ENCODE results near the gene RNF213.

RNF213 gene

GRCh38 chr17:80279895-80280294, 19.2 kb downstream of the RNF213 start:
- ChIA-PET CTCF (interaction anchor here (1.0 kb wide), 1 partner anchor 13 kb away, joined by 3 read pairs; no protein-coding TSS in a partner anchor), POLR2A (no interaction called here)
- Histone ChIP-seq H3K36me3 (ENCODE audit: control insufficient read depth in 4 of 4, insufficient read depth in 4 of 4, low read length in 3 of 4) (peaks cover 2 to 58% (median 29%) of the 10 kb centered on the region in 4 experiments), H3K4me1 (ENCODE audit: control extremely low read depth in 1 of 4, control insufficient read depth in 4 of 4, insufficient read depth in 4 of 4, low read length in 3 of 4) (peaks cover 0 to 4% (median 0%) of the 10 kb centered on the region in 4 experiments), H3K4me3 (ENCODE audit: control insufficient read depth in 1 of 7, extremely low read depth in 1 of 7, insufficient read depth in 4 of 7, low read depth in 2 of 7, low read length in 6 of 7) (no peak overlapping the region), H3K27ac (ENCODE audit: insufficient read depth in 1 of 2, low read depth in 1 of 2, low read length in 2 of 2, poor library complexity in 1 of 2, severe bottlenecking in 2 of 2) (no peak overlapping the region), H3K27me3 (replicated peaks in 2 of 5; ENCODE audit: control insufficient read depth in 4 of 5, insufficient read depth in 5 of 5, low read length in 4 of 5) (no peaks in the 10 kb centered on the region), H3K9me3 (ENCODE audit: control extremely low read depth in 1 of 5, control insufficient read depth in 4 of 5, insufficient read depth in 2 of 5, low read depth in 1 of 5, low read length in 4 of 5) (no peaks in the 10 kb centered on the region)
- peak in 1 of 3 donors; percentile 44 for DNase-seq
- WGBS (ENCODE audit: insufficient coverage): 60% methylated on average over 14 of the region's 14 CpGs

DNA sequence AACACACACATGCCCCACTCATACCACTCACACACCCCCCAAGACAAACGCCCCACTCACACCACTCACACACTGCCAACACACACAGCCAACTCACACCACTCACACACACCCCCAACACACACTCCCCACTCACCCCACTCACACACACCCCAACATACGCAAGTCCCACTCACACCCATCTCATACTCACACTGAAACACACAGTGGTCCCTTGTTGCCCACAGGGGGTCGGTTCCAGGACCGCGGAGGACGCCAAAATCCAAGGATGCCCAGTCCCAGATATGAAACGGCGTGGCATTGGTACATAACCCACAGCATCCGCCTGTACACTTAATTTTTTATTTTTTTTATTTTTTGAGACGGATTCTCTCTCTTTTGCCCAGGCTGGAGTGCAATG, 20.9 kb downstream of the RNF213 start:
- no peaks in the 10 kb centered on the region for H3K27me3 ChIP-seq (replicated peaks in 2 of 5; ENCODE audit: control insufficient read depth in 4 of 5, insufficient read depth in 5 of 5, low read length in 4 of 5)
- POLR2A ChIA-PET: no interaction called here
- H3K4me1 ChIP-seq (ENCODE audit: control extremely low read depth in 1 of 4, control insufficient read depth in 4 of 4, insufficient read depth in 4 of 4, low read length in 3 of 4): peaks cover 0 to 4% (median 1%) of the 10 kb centered on the region in 4 experiments
- CTCF ChIA-PET: no interaction called here
- H3K27ac ChIP-seq (ENCODE audit: insufficient read depth in 1 of 2, low read depth in 1 of 2, low read length in 2 of 2, poor library complexity in 1 of 2, severe bottlenecking in 2 of 2): no peak overlapping the region
- H3K9me3 ChIP-seq (ENCODE audit: control extremely low read depth in 1 of 5, control insufficient read depth in 4 of 5, insufficient read depth in 2 of 5, low read depth in 1 of 5, low read length in 4 of 5): no peaks in the 10 kb centered on the region
- H3K4me3 ChIP-seq (ENCODE audit: control insufficient read depth in 1 of 7, extremely low read depth in 1 of 7, insufficient read depth in 4 of 7, low read depth in 2 of 7, low read length in 6 of 7): no peak overlapping the region
- peaks cover 0 to 61% (median 27%) of the 10 kb centered on the region in 4 experiments for H3K36me3 ChIP-seq (ENCODE audit: control insufficient read depth in 4 of 4, insufficient read depth in 4 of 4, low read length in 3 of 4)
- no peak for DNase-seq
- 100% methylated on average over 9 of the region's 10 CpGs for WGBS (ENCODE audit: insufficient coverage)

- POLR2A ChIA-PET: no interaction called here
- no peaks in the 10 kb centered on the region for H3K9me3 ChIP-seq (ENCODE audit: control extremely low read depth in 1 of 5, control insufficient read depth in 4 of 5, insufficient read depth in 2 of 5, low read depth in 1 of 5, low read length in 4 of 5)
- DNase-seq: no peak
- H3K4me3 ChIP-seq (ENCODE audit: control insufficient read depth in 1 of 7, extremely low read depth in 1 of 7, insufficient read depth in 4 of 7, low read depth in 2 of 7, low read length in 6 of 7): no peak overlapping the region
- WGBS (ENCODE audit: insufficient coverage): 98% methylated on average over 17 of the region's 19 CpGs
- H3K27ac ChIP-seq (ENCODE audit: insufficient read depth in 1 of 2, low read depth in 1 of 2, low read length in 2 of 2, poor library complexity in 1 of 2, severe bottlenecking in 2 of 2): no peak overlapping the region
- peaks cover 0 to 62% (median 22%) of the 10 kb centered on the region in 4 experiments for H3K36me3 ChIP-seq (ENCODE audit: control insufficient read depth in 4 of 4, insufficient read depth in 4 of 4, low read length in 3 of 4)
- H3K27me3 ChIP-seq (replicated peaks in 2 of 5; ENCODE audit: control insufficient read depth in 4 of 5, insufficient read depth in 5 of 5, low read length in 4 of 5): no peaks in the 10 kb centered on the region
- H3K4me1 ChIP-seq (ENCODE audit: control extremely low read depth in 1 of 4, control insufficient read depth in 4 of 4, insufficient read depth in 4 of 4, low read length in 3 of 4): peaks cover 3 to 19% (median 16%) of the 10 kb centered on the region in 4 experiments
- CTCF ChIA-PET: interaction anchor here (2.3 kb wide), 1 partner anchor 88 kb away, joined by 5 read pairs; no protein-coding TSS in a partner anchor
Observed at GRCh38 chr17:80283116-80283852, 22.6 kb downstream of the RNF213 start.

DNA sequence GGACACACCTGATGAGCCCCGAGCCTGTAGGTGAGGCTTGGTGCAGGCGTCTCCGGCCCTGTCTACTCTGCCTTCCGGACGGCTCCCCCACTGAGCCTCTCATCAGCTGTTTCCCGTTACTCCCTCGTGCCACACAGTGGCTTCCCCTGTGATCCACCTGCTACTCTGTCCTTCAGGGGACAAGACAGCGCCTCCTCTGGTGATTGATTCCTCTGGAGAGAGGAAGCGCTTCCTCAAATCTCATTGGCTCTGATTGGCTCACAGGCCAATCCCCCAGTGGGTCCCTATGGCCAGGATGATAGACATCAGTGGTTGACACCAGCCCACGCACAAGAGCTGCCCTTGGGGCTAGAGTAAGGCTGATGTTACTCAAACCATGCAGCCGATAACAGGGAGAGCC, 24.0 kb downstream of the RNF213 start:
- peaks cover 3 to 32% (median 29%) of the 10 kb centered on the region in 4 experiments for H3K4me1 ChIP-seq (ENCODE audit: control extremely low read depth in 1 of 4, control insufficient read depth in 4 of 4, insufficient read depth in 4 of 4, low read length in 3 of 4)
- DNase-seq: no peak
- H3K36me3 ChIP-seq (ENCODE audit: control insufficient read depth in 4 of 4, insufficient read depth in 4 of 4, low read length in 3 of 4): peaks cover 0 to 61% (median 19%) of the 10 kb centered on the region in 4 experiments
- H3K9me3 ChIP-seq (ENCODE audit: control extremely low read depth in 1 of 5, control insufficient read depth in 4 of 5, insufficient read depth in 2 of 5, low read depth in 1 of 5, low read length in 4 of 5): no peaks in the 10 kb centered on the region
- ChIA-PET CTCF (interaction anchor here (0.6 to 2.3 kb wide), 2 partner anchors 89 to 703 kb away, joined by 3 to 5 read pairs; no protein-coding TSS in a partner anchor), POLR2A (no interaction called here)
- 94% methylated on average over 6 of the region's 11 CpGs for WGBS (ENCODE audit: insufficient coverage)
- no peak overlapping the region for H3K4me3 ChIP-seq (ENCODE audit: control insufficient read depth in 1 of 7, extremely low read depth in 1 of 7, insufficient read depth in 4 of 7, low read depth in 2 of 7, low read length in 6 of 7)
- no peaks in the 10 kb centered on the region for H3K27me3 ChIP-seq (replicated peaks in 2 of 5; ENCODE audit: control insufficient read depth in 4 of 5, insufficient read depth in 5 of 5, low read length in 4 of 5)
- H3K27ac ChIP-seq (ENCODE audit: insufficient read depth in 1 of 2, low read depth in 1 of 2, low read length in 2 of 2, poor library complexity in 1 of 2, severe bottlenecking in 2 of 2): no peak overlapping the region

DNA sequence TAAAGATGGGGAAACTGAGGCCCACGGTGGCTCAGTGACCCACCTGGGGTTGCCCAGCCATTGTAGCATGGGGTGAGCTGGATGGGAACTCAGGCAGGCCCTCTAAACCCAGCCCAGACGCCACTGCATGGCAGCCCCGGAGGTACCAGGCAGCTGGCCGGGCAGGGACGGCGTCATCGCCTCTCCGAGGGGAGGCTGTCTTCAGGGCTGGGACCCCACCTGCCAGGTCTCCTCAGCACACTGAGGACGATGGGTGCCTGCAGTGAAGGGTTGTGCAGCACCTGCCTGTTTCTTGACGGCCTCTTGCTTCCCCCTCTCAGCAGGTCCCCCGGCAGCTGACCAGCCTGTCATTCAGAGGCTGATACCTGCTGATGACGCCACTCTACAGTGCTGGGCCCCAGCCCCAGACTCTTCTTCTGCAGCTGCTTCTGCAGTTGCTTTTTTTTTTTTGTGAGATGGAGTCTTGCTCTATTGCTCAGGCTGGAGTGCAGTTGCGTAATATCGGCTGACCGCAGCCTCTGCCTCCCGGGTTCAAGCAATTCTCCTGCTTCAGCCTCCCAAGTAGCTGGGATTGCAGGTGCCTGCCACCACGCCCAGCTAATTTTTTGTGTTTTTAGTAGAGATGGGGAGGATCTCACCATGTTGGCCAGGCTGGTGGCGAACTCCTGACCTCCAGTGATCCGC, 24.7 kb downstream of the RNF213 start:
- ChIA-PET POLR2A (no interaction called here), CTCF (interaction anchor here (2.3 kb wide), 1 partner anchor 90 kb away, joined by 5 read pairs; no protein-coding TSS in a partner anchor)
- H3K9me3 ChIP-seq (ENCODE audit: control extremely low read depth in 1 of 5, control insufficient read depth in 4 of 5, insufficient read depth in 2 of 5, low read depth in 1 of 5, low read length in 4 of 5): no peaks in the 10 kb centered on the region
- H3K4me1 ChIP-seq (ENCODE audit: control extremely low read depth in 1 of 4, control insufficient read depth in 4 of 4, insufficient read depth in 4 of 4, low read length in 3 of 4): peaks cover 3 to 38% (median 35%) of the 10 kb centered on the region in 4 experiments
- no peaks in the 10 kb centered on the region for H3K27me3 ChIP-seq (replicated peaks in 2 of 5; ENCODE audit: control insufficient read depth in 4 of 5, insufficient read depth in 5 of 5, low read length in 4 of 5)
- H3K4me3 ChIP-seq (ENCODE audit: control insufficient read depth in 1 of 7, extremely low read depth in 1 of 7, insufficient read depth in 4 of 7, low read depth in 2 of 7, low read length in 6 of 7): no peak overlapping the region
- peaks cover 0 to 62% (median 18%) of the 10 kb centered on the region in 4 experiments for H3K36me3 ChIP-seq (ENCODE audit: control insufficient read depth in 4 of 4, insufficient read depth in 4 of 4, low read length in 3 of 4)
- DNase-seq: no peak
- 97% methylated on average over 18 of the region's 19 CpGs for WGBS (ENCODE audit: insufficient coverage)
- no peak overlapping the region for H3K27ac ChIP-seq (ENCODE audit: insufficient read depth in 1 of 2, low read depth in 1 of 2, low read length in 2 of 2, poor library complexity in 1 of 2, severe bottlenecking in 2 of 2)

- Histone ChIP-seq H3K27ac (ENCODE audit: insufficient read depth in 1 of 2, low read depth in 1 of 2, low read length in 2 of 2, poor library complexity in 1 of 2, severe bottlenecking in 2 of 2) (no peak overlapping the region), H3K4me3 (ENCODE audit: control insufficient read depth in 1 of 7, extremely low read depth in 1 of 7, insufficient read depth in 4 of 7, low read depth in 2 of 7, low read length in 6 of 7) (no peak overlapping the region), H3K4me1 (ENCODE audit: control extremely low read depth in 1 of 4, control insufficient read depth in 4 of 4, insufficient read depth in 4 of 4, low read length in 3 of 4) (peaks cover 3 to 38% (median 35%) of the 10 kb centered on the region in 4 experiments), H3K9me3 (ENCODE audit: control extremely low read depth in 1 of 5, control insufficient read depth in 4 of 5, insufficient read depth in 2 of 5, low read depth in 1 of 5, low read length in 4 of 5) (no peaks in the 10 kb centered on the region), H3K36me3 (ENCODE audit: control insufficient read depth in 4 of 4, insufficient read depth in 4 of 4, low read length in 3 of 4) (peaks cover 5 to 59% (median 17%) of the 10 kb centered on the region in 4 experiments), H3K27me3 (replicated peaks in 2 of 5; ENCODE audit: control insufficient read depth in 4 of 5, insufficient read depth in 5 of 5, low read length in 4 of 5) (no peaks in the 10 kb centered on the region)
- WGBS (ENCODE audit: insufficient coverage): 97% methylated on average over 5 of the region's 5 CpGs
- no peak for DNase-seq
- CTCF ChIA-PET: no interaction called here
- POLR2A ChIA-PET: no interaction called here
Observed at GRCh38 chr17:80286638-80286960, 25.9 kb downstream of the RNF213 start.

- Histone ChIP-seq H3K36me3 (ENCODE audit: control insufficient read depth in 4 of 4, insufficient read depth in 4 of 4, low read length in 3 of 4) (peaks cover 6 to 63% (median 21%) of the 10 kb centered on the region in 4 experiments), H3K27ac (ENCODE audit: insufficient read depth in 1 of 2, low read depth in 1 of 2, low read length in 2 of 2, poor library complexity in 1 of 2, severe bottlenecking in 2 of 2) (no peak overlapping the region), H3K4me3 (ENCODE audit: control insufficient read depth in 1 of 7, extremely low read depth in 1 of 7, insufficient read depth in 4 of 7, low read depth in 2 of 7, low read length in 6 of 7) (no peak overlapping the region), H3K9me3 (ENCODE audit: control extremely low read depth in 1 of 5, control insufficient read depth in 4 of 5, insufficient read depth in 2 of 5, low read depth in 1 of 5, low read length in 4 of 5) (no peaks in the 10 kb centered on the region), H3K4me1 (ENCODE audit: control extremely low read depth in 1 of 4, control insufficient read depth in 4 of 4, insufficient read depth in 4 of 4, low read length in 3 of 4) (peaks cover 3 to 38% (median 35%) of the 10 kb centered on the region in 4 experiments), H3K27me3 (replicated peaks in 2 of 5; ENCODE audit: control insufficient read depth in 4 of 5, insufficient read depth in 5 of 5, low read length in 4 of 5) (no peaks in the 10 kb centered on the region)
- DNase-seq: no peak
- whole genome bisulfite sequencing (ENCODE audit: insufficient coverage): 97% methylated on average over 7 of the region's 9 CpGs
- CTCF ChIA-PET: no interaction called here
- POLR2A ChIA-PET: no interaction called here
Observed at GRCh38 chr17:80287038-80287437, 26.4 kb downstream of the RNF213 start.
